Middle frontal gyrus (tissue), 1 donor: ENCODE measurements around the gene CDCA5.
A peak's percentile ranks its signal among the peaks of the same experiment; 100 is the strongest.

Source experiments
- DNase-seq: peaks from one replicate; pipeline ENCODE4 v3.0.0-alpha.2; 2015; ENCODE audit warnings: low spot score; ENCODE audit errors: extremely low spot score

The CDCA5 gene

GRCh38 chr11:65107751-65108468 lies 24.1 kb upstream of the CDCA5 start:
- no peak for DNase-seq

DNA sequence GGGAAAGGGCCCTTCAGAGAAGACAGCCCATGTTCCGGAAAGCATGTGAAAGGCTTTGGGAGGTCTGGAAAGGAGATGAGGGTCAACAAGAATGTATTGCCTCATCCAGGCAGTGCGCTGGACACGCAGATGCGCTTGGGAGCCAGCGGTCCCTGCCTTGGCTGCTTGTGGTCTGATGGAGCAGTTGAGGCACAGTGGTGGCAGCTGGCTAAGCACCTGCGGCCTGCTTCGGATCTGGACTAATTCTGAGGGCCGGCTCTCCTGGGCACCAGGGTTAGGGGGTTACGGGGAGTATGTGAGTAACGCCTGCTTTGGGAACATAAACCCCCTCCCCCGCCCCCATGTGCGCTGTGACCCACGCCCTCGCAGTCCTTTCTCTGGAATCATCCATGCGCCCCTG lies 23.2 kb upstream of the CDCA5 start:
- no peak for DNase-seq

DNA sequence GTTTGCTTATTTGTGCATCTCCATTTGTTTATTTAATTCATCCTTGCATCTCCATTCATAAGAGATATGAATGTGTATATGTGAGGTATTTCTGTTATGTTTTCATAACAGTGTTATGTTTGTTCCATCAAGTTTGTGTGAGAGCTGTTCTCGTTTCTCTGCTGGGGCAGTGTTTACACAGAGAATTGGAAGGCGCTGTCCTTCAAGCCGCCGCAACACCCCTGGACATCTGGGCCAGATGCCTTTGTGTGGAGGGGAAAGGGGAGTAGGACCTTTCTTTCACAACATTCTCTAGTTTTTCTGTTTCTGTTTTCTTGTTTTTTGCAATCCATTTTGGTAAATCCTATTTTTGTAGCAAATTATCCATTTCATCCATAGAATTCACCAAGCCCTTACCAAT lies 20.8 kb upstream of the CDCA5 start:
- no peak for DNase-seq

DNA sequence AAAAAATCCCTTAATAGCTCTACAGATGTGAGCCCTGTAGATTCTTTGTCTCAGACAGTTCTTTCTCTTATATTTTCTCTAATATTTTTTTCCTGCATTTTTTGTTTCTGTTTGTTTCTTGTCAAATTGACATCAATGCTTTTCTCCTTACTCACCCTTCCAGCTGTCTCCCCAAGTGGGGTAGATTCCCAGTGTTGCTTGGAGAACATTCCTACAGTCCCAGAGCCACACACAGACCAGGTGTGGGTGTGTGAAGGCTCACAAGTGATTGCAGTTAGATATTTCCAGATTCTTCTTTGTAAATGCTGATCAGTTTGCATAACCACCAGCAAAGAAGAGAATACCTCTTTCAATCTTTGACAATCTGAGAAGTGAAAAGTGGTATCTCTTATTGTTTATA lies 19.6 kb upstream of the CDCA5 start:
- DNase-seq, result no peak

DNA sequence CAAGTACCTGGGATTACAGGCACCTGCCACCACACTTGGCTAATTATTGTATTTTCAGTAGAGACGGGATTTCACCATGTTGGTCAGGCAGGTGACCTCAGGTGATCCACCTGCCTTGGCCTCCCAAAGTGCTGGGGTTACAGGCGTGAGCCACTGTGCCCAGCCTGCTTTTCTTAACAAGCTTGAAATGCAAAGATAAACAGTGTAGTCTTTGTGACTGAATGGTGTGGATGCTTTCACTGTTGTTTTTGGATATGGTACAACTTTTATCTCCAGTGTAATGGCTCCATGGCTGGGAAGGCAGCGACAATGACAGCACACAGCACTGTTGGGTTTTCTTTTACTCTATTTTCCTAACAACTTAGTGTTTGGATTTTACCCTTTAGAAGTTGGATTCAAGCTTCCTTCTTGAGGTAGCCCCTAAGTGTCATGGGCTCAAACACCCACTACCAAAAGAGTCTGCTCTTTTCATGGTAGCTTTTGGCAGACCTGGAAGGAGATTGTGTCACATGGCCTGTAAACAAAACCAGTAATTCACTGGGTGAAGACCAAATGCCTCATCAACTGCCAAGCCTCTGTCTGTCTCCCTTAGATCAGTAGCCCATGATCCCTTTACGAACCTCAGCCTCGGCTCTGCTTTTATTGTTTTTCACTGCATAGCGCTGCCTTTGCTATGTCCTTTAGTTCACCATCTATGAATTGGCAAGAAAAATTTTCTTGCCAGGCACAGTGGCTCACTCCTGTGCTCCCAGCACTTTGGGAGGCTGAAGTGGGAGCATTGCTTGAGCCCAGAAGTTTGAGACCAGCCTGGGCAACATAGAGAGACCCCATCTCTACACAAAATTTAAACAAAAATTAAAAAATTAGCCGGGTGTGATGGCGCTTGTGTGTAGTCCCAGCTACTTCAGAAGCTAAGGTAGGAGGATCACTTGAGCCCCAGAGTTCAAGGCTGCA lies 18.6 kb upstream of the CDCA5 start:
- no peak for DNase-seq

DNA sequence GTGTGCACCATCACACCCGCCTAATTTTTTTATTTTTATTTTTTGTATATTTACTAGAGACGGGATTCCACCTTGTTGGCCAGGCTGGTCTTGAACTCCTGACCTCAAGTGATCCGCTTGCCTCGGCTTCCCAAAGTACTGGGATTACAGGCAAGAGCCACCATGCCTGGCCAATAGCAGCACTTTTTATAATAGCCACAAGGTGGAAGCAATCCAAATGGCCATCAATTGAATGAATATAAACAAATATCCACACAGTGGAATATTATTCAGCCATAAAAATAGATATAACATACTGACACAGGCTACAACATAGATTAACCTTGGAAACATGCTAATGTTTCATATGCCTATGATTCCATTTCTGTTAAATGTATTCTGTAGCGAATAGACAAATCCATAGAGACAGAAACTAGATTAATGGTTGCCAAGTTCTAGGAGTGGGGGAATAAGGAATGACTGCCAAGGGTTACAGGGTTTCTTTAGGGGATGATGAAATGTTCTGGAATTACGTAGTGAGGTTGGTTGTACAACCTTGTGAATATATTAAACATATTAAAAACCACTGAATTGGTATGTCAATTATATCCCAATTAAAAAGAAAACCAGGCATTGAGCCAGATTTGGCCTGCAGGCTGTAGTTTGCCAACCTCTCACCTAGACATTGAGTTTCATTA lies 17.0 kb upstream of the CDCA5 start:
- DNase-seq, result no peak

DNA sequence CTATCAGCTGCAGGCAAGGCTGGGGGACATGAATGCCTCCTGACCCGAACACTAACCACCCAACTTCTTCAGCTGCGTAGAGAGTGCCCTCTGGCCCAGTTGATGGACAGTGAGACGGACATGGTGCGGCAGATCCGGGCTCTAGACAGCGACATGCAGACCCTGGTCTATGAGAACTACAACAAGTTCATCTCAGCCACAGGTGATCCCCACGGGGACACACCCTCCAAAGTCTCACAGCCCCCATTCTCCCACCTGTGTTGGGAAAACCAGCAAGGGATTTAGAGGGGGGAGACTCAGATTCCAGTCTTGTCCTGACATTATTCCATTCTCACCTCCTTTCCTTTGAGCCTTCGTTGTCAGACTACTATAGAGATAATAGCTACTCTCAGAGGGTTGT lies 13.1 kb upstream of the CDCA5 start:
- DNase-seq, result no peak

- peak; percentile 78 for DNase-seq
Observed at GRCh38 chr11:65095974-65096806, 12.3 kb upstream of the CDCA5 start, which contains the start of gene VPS51. Gene VPS51 (plus strand): TSS chr11:65096214. CDS start chr11:65096251, 37 bp downstream.

DNA sequence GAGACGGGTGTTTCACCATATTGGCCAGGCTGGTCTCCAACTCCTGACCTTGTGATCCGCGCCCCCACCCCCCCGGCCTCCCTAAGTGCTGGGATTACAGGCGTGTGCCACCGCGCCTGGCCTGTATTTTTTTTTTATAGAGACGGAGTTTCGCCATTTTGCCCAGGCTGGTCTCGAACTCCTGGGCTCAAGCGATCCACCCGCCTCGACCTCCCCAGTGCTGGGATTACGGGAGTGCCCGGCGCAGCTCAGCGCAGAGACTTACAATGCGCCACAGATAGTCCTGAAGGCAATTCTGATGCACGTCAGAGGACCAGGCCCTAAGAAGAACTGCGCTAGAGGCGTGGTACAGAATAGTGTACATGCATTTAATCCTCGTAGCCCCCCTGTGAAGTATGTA lies 11.6 kb upstream of the CDCA5 start:
- DNase-seq, result no peak

GRCh38 chr11:65090628-65091027 lies 6.8 kb upstream of the CDCA5 start:
- peak; percentile 31 for DNase-seq

- no peak for DNase-seq
Observed at GRCh38 chr11:65089621-65090020, 5.8 kb upstream of the CDCA5 start.

DNA sequence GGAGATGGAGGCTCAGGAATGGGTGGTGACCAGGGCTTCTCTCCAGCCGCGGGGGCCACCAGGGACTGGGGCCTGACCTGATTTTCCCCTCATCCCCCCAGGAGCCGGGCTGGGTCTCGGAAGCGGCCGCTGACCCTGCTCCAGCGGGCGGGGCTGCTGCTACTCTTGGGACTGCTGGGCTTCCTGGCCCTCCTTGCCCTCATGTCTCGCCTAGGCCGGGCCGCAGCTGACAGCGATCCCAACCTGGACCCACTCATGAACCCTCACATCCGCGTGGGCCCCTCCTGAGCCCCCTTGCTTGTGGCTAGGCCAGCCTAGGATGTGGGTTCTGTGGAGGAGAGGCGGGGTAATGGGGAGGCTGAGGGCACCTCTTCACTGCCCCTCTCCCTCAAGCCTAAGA lies 4.0 kb upstream of the CDCA5 start:
- DNase-seq, result no peak

DNA sequence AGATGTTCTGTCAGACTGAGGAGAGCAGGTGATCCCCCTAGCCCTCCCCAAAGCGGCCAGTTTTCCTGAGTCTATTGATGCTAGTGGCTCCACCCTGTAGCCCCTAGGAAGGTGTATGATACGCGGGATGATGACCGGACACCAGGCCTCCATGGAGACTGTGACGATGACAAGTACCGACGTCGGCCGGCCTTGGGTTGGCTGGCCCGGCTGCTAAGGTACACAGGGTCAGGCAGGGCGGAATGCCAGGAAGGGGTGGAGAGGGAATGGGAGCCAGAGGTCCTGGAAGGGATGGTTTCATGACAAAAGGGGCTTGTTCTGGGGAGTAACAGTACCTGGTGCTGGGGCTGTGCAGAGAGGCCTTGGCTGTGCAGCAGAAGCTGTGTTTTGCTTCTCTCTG lies 3.4 kb upstream of the CDCA5 start:
- no peak for DNase-seq

DNA sequence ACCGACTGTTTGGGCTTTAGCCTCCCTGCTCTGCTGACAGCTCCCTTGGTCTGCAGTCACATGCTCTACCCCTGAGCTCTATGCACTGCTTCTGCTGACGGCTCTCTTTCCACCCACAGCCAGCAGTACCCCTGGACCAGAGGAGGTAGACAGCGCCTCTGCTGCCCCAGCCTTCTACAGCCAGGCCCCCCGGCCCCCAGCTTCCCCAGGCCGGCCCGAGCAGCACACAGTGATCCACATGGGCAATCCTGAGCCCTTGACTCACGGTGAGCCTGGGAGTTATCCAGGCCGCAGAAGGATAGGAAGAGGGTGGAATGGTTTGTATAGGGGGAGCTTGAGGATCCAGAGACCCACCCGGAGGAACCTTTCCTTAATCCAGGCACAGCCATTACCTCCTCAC lies 3.0 kb upstream of the CDCA5 start:
- DNase-seq, result no peak

DNA sequence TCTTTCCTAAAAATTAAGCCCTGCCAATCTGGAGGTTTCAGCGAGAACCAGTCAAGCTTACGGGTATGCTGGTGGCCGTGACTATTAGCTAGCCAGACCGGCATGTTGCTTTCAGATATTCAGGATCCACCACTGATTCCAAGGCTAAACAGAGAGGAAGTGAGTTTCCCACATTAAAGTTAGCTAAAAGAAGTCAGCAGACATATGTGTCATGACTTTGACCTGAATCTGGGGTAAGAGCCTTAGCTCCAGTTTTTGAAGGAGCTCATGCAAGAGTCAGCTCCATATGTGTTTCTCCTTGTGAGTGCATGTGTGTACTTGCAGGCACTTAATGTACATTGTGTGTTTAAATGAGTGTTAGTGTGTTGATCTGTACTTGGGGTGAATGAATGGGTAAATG lies 1.6 kb upstream of the CDCA5 start:
- DNase-seq, result no peak

DNA sequence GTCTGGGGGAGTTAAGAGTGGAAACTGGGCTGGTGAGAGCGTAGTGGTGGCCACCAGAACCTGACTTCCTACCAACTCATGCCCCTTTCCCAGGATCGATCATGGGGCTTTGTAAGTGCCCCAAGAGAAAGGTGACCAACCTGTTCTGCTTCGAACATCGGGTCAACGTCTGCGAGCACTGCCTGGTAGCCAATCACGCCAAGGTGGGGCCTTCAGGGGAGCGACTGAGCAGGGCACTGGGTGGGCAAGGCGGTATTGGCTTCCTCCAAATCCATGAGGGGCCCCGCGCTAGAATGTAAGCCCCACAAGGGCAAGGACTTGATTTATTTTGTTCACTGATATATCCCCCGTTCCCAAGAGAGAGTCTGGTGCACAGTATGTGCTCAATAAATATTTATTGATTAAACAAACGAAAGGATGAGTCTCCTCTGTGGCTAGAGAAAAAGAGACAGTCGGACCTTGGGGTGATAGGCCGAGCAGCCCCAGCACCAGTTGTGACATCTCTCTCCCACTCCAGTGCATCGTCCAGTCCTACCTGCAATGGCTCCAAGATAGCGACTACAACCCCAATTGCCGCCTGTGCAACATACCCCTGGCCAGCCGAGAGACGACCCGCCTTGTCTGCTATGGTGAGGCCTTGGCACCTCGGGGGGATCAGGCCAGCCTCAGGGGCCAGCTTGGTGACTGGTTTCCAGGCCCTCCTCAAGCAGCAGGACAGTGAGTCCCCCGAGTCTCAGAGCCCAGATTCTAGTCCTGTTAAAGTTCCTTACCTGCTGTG lies 947 bp upstream of the CDCA5 start:
- no peak for DNase-seq

GRCh38 chr11:65083134-65083833 lies 556 bp downstream of the CDCA5 start:
- no peak for DNase-seq

DNA sequence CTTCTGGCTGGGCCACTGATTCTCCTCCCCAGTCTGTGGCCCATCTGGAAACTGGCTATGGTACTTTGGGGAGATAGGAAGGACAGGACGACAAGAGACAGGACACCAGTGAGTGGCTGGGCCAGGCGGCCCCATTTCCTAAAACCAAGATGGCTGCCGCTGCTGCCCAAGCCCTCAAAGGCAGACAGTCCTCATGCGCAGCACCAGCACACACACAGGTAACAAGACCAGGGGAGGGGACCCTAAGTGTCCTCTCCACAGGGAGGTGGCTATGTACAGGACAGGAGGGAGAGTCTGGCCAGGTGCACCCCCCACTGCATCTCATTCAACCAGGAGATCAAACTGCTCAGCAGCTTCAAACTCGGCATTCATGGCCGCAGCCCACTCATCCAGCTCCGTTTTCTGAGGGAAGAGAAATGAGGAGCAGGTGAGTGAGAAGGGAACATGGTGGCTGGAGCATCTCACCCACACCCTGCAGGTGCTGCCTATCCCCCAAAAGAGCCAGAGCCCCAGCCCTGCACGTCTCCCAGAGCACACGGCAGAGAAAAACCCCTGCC lies 5.0 kb downstream of the CDCA5 start:
- DNase-seq, result no peak

DNA sequence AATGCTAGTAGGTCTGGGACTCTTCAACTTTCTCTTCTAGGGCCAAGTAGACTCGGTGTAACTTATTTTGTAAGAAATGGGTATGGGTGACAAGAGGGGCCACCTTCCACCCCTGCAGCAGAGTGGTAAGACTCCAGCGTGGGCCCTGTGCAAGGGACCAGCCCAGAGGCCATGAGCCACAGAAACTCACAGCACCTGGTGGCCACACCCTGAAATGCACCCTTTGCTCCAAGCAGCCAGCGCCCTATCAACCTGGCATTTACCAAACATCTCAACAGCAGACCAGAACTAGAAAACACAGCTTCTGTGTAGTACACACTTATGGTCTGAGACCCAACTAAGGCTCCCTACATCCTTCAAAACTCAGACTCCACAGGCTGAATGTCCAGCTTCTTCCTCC lies 5.7 kb downstream of the CDCA5 start:
- DNase-seq, result no peak
